ENCODE results near the gene WNT5B. TPM values are rescaled to one million over a fixed set of nuclear protein-coding genes. Genes with fewer than 3 reads are reported as not detected.
A peak's percentile ranks its signal among the peaks of the same experiment; 100 is the strongest.

The WNT5B gene
- total and polyA plus RNA-seq, 2 of the 4 experiments (the other 2 are of a cell fraction) = 83.7 to 102 TPM

DNA sequence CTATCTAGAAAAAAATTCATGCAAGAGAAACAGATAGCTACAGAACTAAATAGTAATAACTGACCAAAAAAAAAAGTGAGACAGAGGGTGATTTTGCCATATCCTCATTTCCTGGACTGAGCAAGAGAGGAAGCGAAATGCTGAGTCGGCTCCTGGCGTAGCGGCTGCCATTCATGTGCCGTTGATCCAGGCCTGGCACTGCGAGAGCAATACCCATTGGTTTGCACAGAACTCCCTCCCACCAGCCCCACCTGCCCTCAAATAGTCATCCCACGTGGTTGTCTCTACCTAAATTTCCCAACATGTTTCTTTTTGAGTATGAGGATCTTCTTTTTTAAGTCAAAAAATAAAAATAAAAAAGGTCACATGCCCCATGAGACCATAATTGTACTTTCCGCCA lies 9.4 kb upstream of the WNT5B start:
- H2BK5ac ChIP-seq (ENCODE audit: low read depth, low read length, poor library complexity, severe bottlenecking) = no peak overlapping the region
- H3K27me3 ChIP-seq (ENCODE audit: control insufficient read depth, insufficient read depth, low read length) = no peaks in the 10 kb centered on the region
- H3K14ac ChIP-seq (replicated peaks; ENCODE audit: low read depth, low read length) = 0 out of 2 replicates have a peak overlapping the region, but pooled peaks have one; percentile 21
- H3K9me1 ChIP-seq (ENCODE audit: insufficient read depth, low read length) = peaks cover 14% of the 10 kb centered on the region; the same call in 1 of the 2 replicates
- H2BK20ac ChIP-seq (ENCODE audit: low read depth, low read length) = no peak overlapping the region
- no peak overlapping the region for H4K91ac ChIP-seq (ENCODE audit: insufficient read depth, low read depth, low read length)
- no peak overlapping the region for H3K18ac ChIP-seq (ENCODE audit: low read depth, low read length)
- H2BK120ac ChIP-seq (ENCODE audit: low read depth, low read length) = no peak overlapping the region
- CTCF ChIA-PET = interaction anchor here (1.1 kb wide), 1 partner anchor 17 kb away, joined by 3 read pairs; no protein-coding TSS in a partner anchor
- H4K5ac ChIP-seq (ENCODE audit: low read depth, low read length) = no peak overlapping the region
- no peak overlapping the region for H3K4me2 ChIP-seq (ENCODE audit: low read depth, low read length)
- H2AK9ac ChIP-seq (replicated peaks; ENCODE audit: low read depth, low read length, poor library complexity) = no peak overlapping the region
- H3K23ac ChIP-seq (ENCODE audit: low read depth, low read length) = no peak overlapping the region
- H4K8ac ChIP-seq (ENCODE audit: low read depth in 2 of 2, low read length in 2 of 2) = no peak overlapping the region
- H3K9ac ChIP-seq (ENCODE audit: low read depth, low read length) = no peak overlapping the region
- peaks cover 17% of the 10 kb centered on the region; the same call in 1 of the 2 replicates for H4K20me1 ChIP-seq (ENCODE audit: insufficient read depth, low read length)
- WGBS, 2 experiments (ENCODE audit: extremely low coverage in 2 of 2, insufficient read length in 1 of 2) = 80% methylated on average over 1 of the region's 8 CpGs; no CpG with 5 or more reads in 1 of the 2 experiments
- H3K4ac ChIP-seq (ENCODE audit: low read depth, low read length) = 0 out of 2 replicates have a peak overlapping the region, but pooled peaks have one; percentile 7
- H2AK5ac ChIP-seq (ENCODE audit: low read depth, low read length) = peak overlapping the region; percentile 43; the same call in 1 of the 2 replicates
- H3K9me3 ChIP-seq (ENCODE audit: control insufficient read depth, insufficient read depth, low read length) = no peaks in the 10 kb centered on the region
- BruUV-seq (replicated peaks) = no TSS peak
- no peaks in the 10 kb centered on the region for H3K36me3 ChIP-seq (ENCODE audit: control insufficient read depth, insufficient read depth, low read length)
- dilution Hi-C loops (cut with HindIII; ENCODE audit: low sequenced_read_pairs, unreplicated experiment) = no loop called here
- no peak for TF ChIP-seq RAD21 (IDR thresholded peaks at IDR 0.05; ENCODE audit: low read length)
- TF ChIP-seq NFE2L2 (IDR thresholded peaks at IDR 0.05; ENCODE audit: low read depth, low read length) = no peak
- TF ChIP-seq MAFK (IDR thresholded peaks at IDR 0.05; ENCODE audit: low read depth, low read length) = peak; percentile 84
- ATAC-seq (ENCODE audit: low read depth) (no peak), DNase-seq (no peak)
- H2AFZ ChIP-seq (replicated peaks; ENCODE audit: low read length, poor library complexity) = no peak overlapping the region
- peaks cover 32 to 82% of the 10 kb centered on the region in 2 experiments for H3K79me1 ChIP-seq (ENCODE audit: low read depth in 1 of 2, low read length in 2 of 2)
- intact Hi-C loops (cut with micrococcal nuclease) = no loop called here
- peaks cover 3% of the 10 kb centered on the region for H3K4me1 ChIP-seq (ENCODE audit: control insufficient read depth, insufficient read depth, low read length)
- no peak overlapping the region for H3K4me3 ChIP-seq (ENCODE audit: insufficient read depth, low read depth, low read length)
- in situ Hi-C loops (cut with MboI; ENCODE audit: low sequenced_read_pairs) = no loop called here
- H2BK15ac ChIP-seq (ENCODE audit: low read depth, low read length) = no peak overlapping the region
- no peak overlapping the region for H3K27ac ChIP-seq (ENCODE audit: insufficient read depth, low read length)
- POLR2A ChIA-PET (ENCODE audit: unreplicated experiment) = no interaction called here
- no peak overlapping the region for H3K56ac ChIP-seq (ENCODE audit: extremely low read depth, insufficient read depth, low read length)
